PC-9 (cell line): ENCODE data around the gene GNB1. TPM values are rescaled to one million over a fixed set of nuclear protein-coding genes. Genes with fewer than 3 reads are reported as not detected.
"Not testable (repeated sequence)": the region's sequence is repeated elsewhere in the genome, so short reads cannot be mapped to it uniquely, and the experiment has no call there.

Experiments
- BruUV-seq: library from RNA; stranded (reverse); fragments of 400-500 nt; replicated peaks from 2 replicates; lab custom pipeline; 2021; lab: Mats Ljungman, UMichigan
- CTCF ChIA-PET: fragments of 300-600 bp; sonication (Branson Sonifier 250); formaldehyde crosslinking; loops from one replicate; lab custom pipeline; 2022; ENCODE audit warnings: antibody characterized with exemption; lab: Charles Lee
- POLR2A ChIA-PET: fragments of 300-600 bp; sonication (Branson Sonifier 250); formaldehyde crosslinking; loops from one replicate; lab custom pipeline; 2022; ENCODE audit warnings: antibody characterized with exemption; ENCODE audit not compliant: unreplicated experiment; lab: Charles Lee
- DNase-seq, 2 experiments: peaks; one replicate each; pipeline versions ENCODE4 v3.0.0 to v3.0.0-alpha.2; 2015 to 2022; ENCODE audit warnings: mixed read lengths in 1 of 2
- H2AFZ ChIP-seq: fragments of 200-600 bp; sonication (generic); 2 replicates; pipeline ENCODE4 v1.8.1; 2017; ENCODE audit warnings: antibody characterized with exemption
- H3F3A ChIP-seq: fragments of 200-600 bp; sonication (generic); 2 replicates; pipeline ENCODE4 v1.8.1; 2017; ENCODE audit warnings: antibody characterized with exemption, mild to moderate bottlenecking, low read depth; ENCODE audit not compliant: insufficient read depth
- H3K27ac ChIP-seq: fragments of 200-600 bp; sonication (generic); 2 replicates; pipeline ENCODE4 v1.6.1; 2016; ENCODE audit warnings: mixed run types
- H3K27me3 ChIP-seq: fragments of 200-600 bp; sonication (generic); 2 replicates; pipeline ENCODE4 v1.6.1; 2016; ENCODE audit warnings: low read depth, mixed run types; ENCODE audit not compliant: insufficient read depth
- H3K36me3 ChIP-seq: fragments of 200-600 bp; sonication (generic); 2 replicates; pipeline ENCODE4 v1.6.1; 2016; ENCODE audit warnings: low read depth, mixed run types
- H3K4me1 ChIP-seq: fragments of 200-600 bp; sonication (generic); replicated peaks from 2 replicates; pipeline ENCODE4 v1.6.1; 2016; ENCODE audit warnings: mixed run types; ENCODE audit not compliant: insufficient read depth
- H3K4me2 ChIP-seq: fragments of 200-600 bp; sonication (generic); 2 replicates; pipeline ENCODE4 v1.6.1; 2017; ENCODE audit warnings: mixed run types
- H3K4me3 ChIP-seq: fragments of 200-600 bp; sonication (generic); 2 replicates; pipeline ENCODE4 v1.6.1; 2016; ENCODE audit warnings: mixed run types
- H3K79me2 ChIP-seq: fragments of 200-600 bp; sonication (generic); 2 replicates; pipeline ENCODE4 v1.6.1; 2017; ENCODE audit warnings: low read depth, mixed run types
- H3K9me2 ChIP-seq: fragments of 200-600 bp; sonication (generic); 2 replicates; pipeline ENCODE4 v1.8.1; 2017; ENCODE audit warnings: mild to moderate bottlenecking; ENCODE audit not compliant: insufficient read depth
- H3K9me3 ChIP-seq: fragments of 200-600 bp; sonication (generic); 2 replicates; pipeline ENCODE4 v1.8.1; 2016; ENCODE audit warnings: low read depth; ENCODE audit not compliant: insufficient read depth
- H4K20me1 ChIP-seq: fragments of 200-600 bp; sonication (generic); 2 replicates; pipeline ENCODE4 v1.8.1; 2017; ENCODE audit not compliant: insufficient read depth
- intact Hi-C: fragments of 100-400 bp; cut with micrococcal nuclease; formaldehyde crosslinking; loops from one replicate; pipeline ENCODE4 v1.10.0; 2022; ENCODE audit not compliant: unreplicated experiment
- total RNA-seq: library from RNA; stranded (reverse); gene quantifications from 2 replicates; pipeline ENCODE4 v1.2.3, GENCODE V29; 2021

The GNB1 gene
- total RNA-seq, 1 experiment from 2014 or later: 286 TPM

DNA sequence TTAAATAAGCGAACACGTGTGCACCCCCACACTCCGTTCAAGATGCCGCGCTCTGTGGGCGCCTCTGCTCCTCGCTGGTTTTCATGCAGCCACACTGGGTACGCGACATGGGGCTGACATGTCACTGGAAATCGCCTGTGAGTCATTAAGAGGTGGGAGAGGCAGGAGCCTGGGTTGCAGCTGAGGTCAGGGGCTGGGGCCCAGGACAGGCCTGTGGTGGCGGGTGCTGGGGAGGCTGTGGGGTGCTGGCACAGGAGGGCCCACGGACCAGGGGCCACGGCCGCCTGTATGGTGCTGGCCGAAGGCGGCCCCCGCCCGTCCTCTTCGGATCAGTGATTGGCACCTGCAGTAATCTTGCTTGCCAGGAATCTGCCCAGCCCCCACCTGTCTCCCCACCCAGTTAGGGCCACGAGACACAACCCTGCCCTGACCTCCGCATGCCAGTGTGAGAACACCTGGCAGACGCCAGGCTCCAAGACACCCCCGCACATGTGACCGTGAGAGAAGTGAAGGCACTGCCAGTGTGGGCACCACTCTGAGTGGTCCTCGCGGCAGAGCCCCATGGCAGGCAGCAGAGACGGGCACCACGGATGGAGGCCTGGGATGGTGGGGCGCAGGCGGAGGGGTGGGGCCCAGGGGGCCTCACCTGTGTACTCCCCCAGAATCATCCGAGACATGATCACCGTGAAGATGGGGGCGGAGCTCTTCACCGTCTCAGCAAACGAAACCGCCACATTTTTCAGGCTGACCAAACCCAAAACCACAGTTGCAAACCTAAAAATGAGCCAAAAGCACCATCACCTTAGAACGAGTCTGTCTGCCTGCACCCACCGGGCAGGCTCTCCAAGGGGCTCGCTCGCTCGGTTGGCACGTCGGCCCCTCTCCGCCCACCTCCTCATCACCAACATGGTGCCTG, 153.0 kb downstream of the GNB1 start:
- H3K9me3 ChIP-seq, CTCF ChIA-PET, H3K27me3 ChIP-seq, DNase-seq, H2AFZ ChIP-seq, H4K20me1 ChIP-seq, intact Hi-C loops, POLR2A ChIA-PET, H3K27ac ChIP-seq, H3K36me3 ChIP-seq, BruUV-seq, H3K79me2 ChIP-seq, H3K4me1 ChIP-seq, H3K4me3 ChIP-seq, H3F3A ChIP-seq, H3K9me2 ChIP-seq, H3K4me2 ChIP-seq: not testable (repeated sequence)

Other genes with a start within 250 kb of the GNB1 start
- gene CDK11B, start 232.1 kb downstream of the GNB1 start, total RNA-seq: 21.2 and 22.5 TPM in 2 replicates
- 55.4 and 63.7 TPM in 2 replicates for gene SLC35E2B, start 198.3 kb downstream of the GNB1 start, total RNA-seq
- gene CDK11A, start 166.7 kb downstream of the GNB1 start, total RNA-seq: 36.2 and 42.2 TPM in 2 replicates
- 98.9 and 105 TPM in 2 replicates for gene NADK, start 112.6 kb downstream of the GNB1 start, total RNA-seq
- 2.1 and 3.9 TPM in 2 replicates for gene CALML6, start 24.2 kb upstream of the GNB1 start, total RNA-seq
- 7.4 and 8.5 TPM in 2 replicates for gene TMEM52, start 28.2 kb upstream of the GNB1 start, total RNA-seq
- 2.8 and 3.0 TPM in 2 replicates for gene CFAP74, start 112.7 kb upstream of the GNB1 start, total RNA-seq
- not detected in 2 replicates for gene GABRD, start 128.3 kb upstream of the GNB1 start, total RNA-seq
- gene PRKCZ, start 159.3 kb upstream of the GNB1 start, total RNA-seq: 36.0 and 36.2 TPM in 2 replicates